Neural cell (in vitro differentiated cells): ENCODE results near the gene UCN2.

Experiments used
- CTCF ChIP-seq: fragments of 450-650 bp; IDR thresholded peaks from 2 replicates; pipeline ENCODE4 v1.5.1; 2014; ENCODE audit warnings: antibody characterized with exemption, mild to moderate bottlenecking, moderate library complexity; ENCODE audit not compliant: poor library complexity, severe bottlenecking
- EP300 ChIP-seq: fragments of 450-650 bp; conservative IDR thresholded peaks from 2 replicates; pipeline ENCODE4 v1.6.1; 2014; ENCODE audit warnings: antibody characterized with exemption, mild to moderate bottlenecking, moderate library complexity; ENCODE audit not compliant: poor library complexity, severe bottlenecking
- EZH2 ChIP-seq: fragments of 200-600, 300-800 bp; shearing (Covaris generic), sonication (generic); IDR thresholded peaks from 2 replicates; pipeline ENCODE4 v1.6.1; 2014; ENCODE audit warnings: antibody characterized with exemption, low read length, borderline replicate concordance, mild to moderate bottlenecking; ENCODE audit not compliant: insufficient read depth, poor library complexity, severe bottlenecking
- POLR2AphosphoS5 ChIP-seq: IDR thresholded peaks from 2 replicates; pipeline ENCODE4 v1.6.1; 2012
- REST ChIP-seq: IDR thresholded peaks from 2 replicates; pipeline ENCODE4 v1.6.1; 2012; ENCODE audit warnings: borderline replicate concordance

GRCh38 chr3:48518069-48518468 lies 45.5 kb downstream of the UCN2 start:
- TF ChIP-seq EZH2 (no peak), CTCF (no peak), POLR2AphosphoS5 (no peak), REST (no peak), EP300 (no peak)
